ENCODE data around the gene BCS1L.

BCS1L gene

GRCh38 chr2:218659258-218659987 is at the start of gene BCS1L, which contains the start of gene ZNF142:
Gene BCS1L (plus strand): TSS chr2:218659683. CDS start chr2:218660988, 1,305 bp downstream.
Gene ZNF142 (minus strand): TSS chr2:218659623. CDS start chr2:218656429, 3,194 bp downstream.
- DNase-seq (ENCODE audit: low spot score) = peak; percentile 96

GRCh38 chr2:218615868-218616315 is 43.6 kb upstream of the BCS1L start:
- DNase-seq (ENCODE audit: low spot score) = no peak

- DNase-seq (ENCODE audit: low spot score) = no peak
Observed at GRCh38 chr2:218618102-218618860, 41.2 kb upstream of the BCS1L start.

GRCh38 chr2:218621007-218621406 is 38.5 kb upstream of the BCS1L start:
- DNase-seq (ENCODE audit: low spot score) = no peak

- DNase-seq (ENCODE audit: low spot score) = peak; percentile 29
Observed at GRCh38 chr2:218622606-218623365, 36.7 kb upstream of the BCS1L start.

GRCh38 chr2:218623366-218623705 is 36.1 kb upstream of the BCS1L start:
- DNase-seq (ENCODE audit: low spot score) = no peak

GRCh38 chr2:218626369-218626768 is 33.1 kb upstream of the BCS1L start:
- no peak for DNase-seq (ENCODE audit: low spot score)

- DNase-seq (ENCODE audit: low spot score) = no peak
Observed at GRCh38 chr2:218627939-218628338, 31.5 kb upstream of the BCS1L start.

- no peak for DNase-seq (ENCODE audit: low spot score)
Observed at GRCh38 chr2:218631837-218632236, 27.6 kb upstream of the BCS1L start.

- DNase-seq (ENCODE audit: low spot score) = no peak
Observed at GRCh38 chr2:218635719-218636118, 23.8 kb upstream of the BCS1L start.

- DNase-seq (ENCODE audit: low spot score) = no peak
Observed at GRCh38 chr2:218638372-218638771, 21.1 kb upstream of the BCS1L start.

- no peak for DNase-seq (ENCODE audit: low spot score)
Observed at GRCh38 chr2:218642121-218642656, 17.3 kb upstream of the BCS1L start.

GRCh38 chr2:218642786-218643185 is 16.7 kb upstream of the BCS1L start:
- DNase-seq (ENCODE audit: low spot score) = no peak

- DNase-seq (ENCODE audit: low spot score) = no peak
Observed at GRCh38 chr2:218643751-218644310, 15.7 kb upstream of the BCS1L start.

GRCh38 chr2:218644721-218645120 is 14.8 kb upstream of the BCS1L start:
- DNase-seq (ENCODE audit: low spot score) = no peak

- no peak for DNase-seq (ENCODE audit: low spot score)
Observed at GRCh38 chr2:218645126-218645525, 14.4 kb upstream of the BCS1L start.

- DNase-seq (ENCODE audit: low spot score) = peak; percentile 62
Observed at GRCh38 chr2:218648088-218648786, 11.2 kb upstream of the BCS1L start.

- no peak for DNase-seq (ENCODE audit: low spot score)
Observed at GRCh38 chr2:218648787-218649100, 10.7 kb upstream of the BCS1L start.

- no peak for DNase-seq (ENCODE audit: low spot score)
Observed at GRCh38 chr2:218655751-218656150, 3.7 kb upstream of the BCS1L start.

GRCh38 chr2:218658671-218659257 is 719 bp upstream of the BCS1L start:
- peak; percentile 49 for DNase-seq (ENCODE audit: low spot score)

- no peak for DNase-seq (ENCODE audit: low spot score)
Observed at GRCh38 chr2:218659988-218660358, 490 bp downstream of the BCS1L start.
